ENCODE measurements around the gene NUP188.
"Not testable (repeated sequence)": the region's sequence is repeated elsewhere in the genome, so short reads cannot be mapped to it uniquely, and the experiment has no call there.

Gene NUP188

DNA sequence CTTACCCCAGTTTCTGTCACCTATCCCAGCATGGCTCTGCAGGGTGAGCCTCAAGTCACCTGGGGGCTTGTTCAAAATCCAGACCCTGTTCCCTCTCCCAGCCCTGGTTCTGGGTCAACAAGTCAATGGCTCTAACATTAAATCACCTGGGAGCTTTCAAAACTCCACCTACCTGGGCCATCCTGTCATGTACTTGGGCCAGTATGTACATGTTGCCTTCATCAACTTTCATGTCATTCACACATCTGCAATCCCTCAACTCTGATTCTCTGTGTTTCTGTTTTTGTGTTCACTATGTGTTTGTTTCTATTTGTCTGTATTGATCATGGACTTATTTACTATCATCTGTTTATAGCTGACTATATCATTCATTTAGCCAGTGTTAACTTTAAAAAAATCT is 82.7 kb downstream of the NUP188 start:
- DNase-seq, result no peak

GRCh38 chr9:129031514-129031913 is 84.0 kb downstream of the NUP188 start:
- DNase-seq, result no peak

DNA sequence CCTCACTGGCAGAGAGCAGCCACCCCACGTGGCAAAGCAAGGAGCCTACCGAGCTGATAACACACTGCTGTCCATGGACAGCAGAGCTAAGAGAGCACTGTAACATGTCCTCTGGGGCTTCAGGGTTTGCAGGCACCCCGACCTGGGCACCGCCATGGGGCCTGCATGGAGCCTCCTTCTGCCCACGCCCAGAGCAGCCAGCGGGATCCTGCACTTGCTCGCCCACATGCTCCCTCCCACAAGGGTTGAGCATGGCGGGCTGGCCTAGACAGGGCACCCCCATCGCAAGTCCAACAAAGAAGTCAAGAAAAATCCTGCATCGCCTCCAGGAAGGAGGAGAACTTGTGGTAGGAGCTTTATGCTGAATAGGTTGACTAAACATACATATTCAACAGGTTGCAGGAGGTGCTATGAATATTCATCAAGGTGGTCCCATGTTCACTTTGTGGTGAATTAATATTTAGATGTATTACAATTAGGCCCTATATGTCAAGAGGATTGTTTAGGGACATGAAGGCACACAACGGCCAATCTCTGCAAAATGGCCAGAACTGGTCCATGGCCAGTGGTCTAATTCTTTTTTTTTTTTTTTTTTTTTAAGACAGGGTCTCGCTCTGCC is 85.2 kb downstream of the NUP188 start:
- no peak for DNase-seq

- DNase-seq, result peak; percentile 37
These were observed 85.7 kb downstream of the NUP188 start for GRCh38 chr9:129033216-129033615.

- DNase-seq, result not testable (repeated sequence)
These were observed 88.3 kb downstream of the NUP188 start for GRCh38 chr9:129035838-129036237.

- peak; percentile 99 for DNase-seq
These were observed 88.9 kb downstream of the NUP188 start, which contains the start of gene MIGA2 for GRCh38 chr9:129036241-129036922. MIGA2 (plus strand) TSS chr9:129036626; CDS start chr9:129040595, 3,969 bp downstream.

GRCh38 chr9:129036923-129037766 is 89.6 kb downstream of the NUP188 start:
- no peak for DNase-seq

DNA sequence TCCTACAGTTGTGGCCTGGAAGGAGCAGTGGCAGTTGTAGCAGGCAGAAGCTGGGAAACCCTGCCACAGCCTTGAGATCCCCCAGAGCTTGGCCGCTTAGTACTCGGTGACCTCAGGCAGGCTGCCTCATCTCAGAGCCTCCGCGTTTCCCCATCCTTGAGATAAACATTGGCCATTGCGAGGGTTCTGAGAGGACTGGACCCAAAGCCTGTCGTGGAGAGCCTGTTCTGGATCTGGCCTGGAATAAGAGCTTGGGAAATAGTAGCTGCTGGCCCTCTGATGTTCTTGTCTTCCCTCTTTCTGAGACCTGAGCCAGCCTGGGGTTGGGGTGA is 90.2 kb downstream of the NUP188 start:
- DNase-seq, result no peak

DNA sequence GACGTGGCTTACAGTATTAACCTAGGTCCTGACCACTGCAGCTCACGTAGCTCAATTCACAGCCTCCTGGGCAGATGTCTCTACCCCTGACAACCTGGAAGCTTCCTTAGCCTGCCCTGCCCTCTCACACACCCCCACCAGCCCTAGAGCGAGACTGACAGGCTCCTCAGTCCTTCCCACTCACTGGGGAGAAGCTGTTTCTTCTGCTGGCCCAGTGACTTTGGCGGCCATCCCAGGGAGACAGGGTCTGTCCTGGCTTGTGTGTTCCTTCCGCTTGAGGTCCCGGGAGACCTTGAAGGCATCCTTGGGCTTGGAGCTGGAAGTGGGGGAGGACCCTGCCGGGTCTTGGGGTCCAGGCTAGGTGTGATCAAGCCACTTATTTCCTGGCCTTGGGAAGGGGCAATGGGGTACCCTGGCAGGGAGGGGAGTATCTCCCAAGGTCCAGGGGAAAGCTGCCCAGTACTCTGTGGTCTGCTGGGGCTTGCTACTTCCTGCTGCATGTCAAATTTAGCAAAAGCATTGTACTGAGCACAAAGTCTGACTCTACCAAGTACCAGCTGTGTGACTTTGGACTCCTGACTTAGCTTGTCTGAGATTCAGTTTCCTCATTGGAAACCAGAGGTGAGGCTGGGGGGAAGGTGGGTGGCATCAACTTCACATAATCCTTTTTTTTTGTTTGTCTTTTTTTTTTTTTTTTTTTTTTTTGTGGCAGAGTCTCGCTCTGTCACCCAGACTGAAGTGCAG is 90.8 kb downstream of the NUP188 start:
- no peak for DNase-seq

GRCh38 chr9:129040113-129040643 is 92.7 kb downstream of the NUP188 start:
- no peak for DNase-seq

DNA sequence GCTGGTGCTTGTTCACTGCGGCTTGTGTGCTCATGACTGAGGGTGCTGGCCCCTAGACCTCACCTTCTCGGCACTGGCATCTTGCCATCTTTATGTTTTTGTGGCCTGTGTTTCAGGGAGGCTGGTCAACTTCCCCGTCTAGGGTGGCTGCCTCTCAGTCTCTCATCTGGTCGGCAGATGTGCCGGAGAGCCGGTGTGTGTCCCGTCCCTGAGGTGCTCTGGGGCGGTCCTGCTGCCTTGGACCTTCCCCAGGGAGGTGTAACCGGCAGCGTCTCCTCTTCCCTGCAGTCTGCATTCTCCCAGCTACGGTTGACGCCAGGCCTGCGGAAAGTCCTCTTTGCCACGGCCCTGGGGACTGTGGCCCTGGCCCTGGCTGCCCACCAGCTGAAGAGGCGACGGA is 94.5 kb downstream of the NUP188 start:
- no peak for DNase-seq

GRCh38 chr9:129052592-129052991 is 105.1 kb downstream of the NUP188 start:
- no peak for DNase-seq

- no peak for DNase-seq
These were observed 105.5 kb downstream of the NUP188 start for GRCh38 chr9:129053020-129053419.

- no peak for DNase-seq
These were observed 106.8 kb downstream of the NUP188 start for GRCh38 chr9:129054163-129054851.

Data from OCI-M1 (cell line).